GM12878 (cell line): Measurements from ENCODE around the gene COQ10B. TPM values are rescaled to one million over a fixed set of nuclear protein-coding genes. Genes with fewer than 3 reads are reported as not detected.

ENCODE experiments used
- HCFC1 ChIP-seq: fragments of 150-350 bp; IDR thresholded peaks from 2 replicates; pipeline ENCODE4 v1.6.1; 2014; ENCODE audit warnings: low read length
- KLF5 ChIP-seq: fragments of 450-650 bp; IDR thresholded peaks from 2 replicates; pipeline ENCODE4 v1.6.1; 2014; ENCODE audit warnings: mild to moderate bottlenecking; ENCODE audit not compliant: partially characterized antibody
- NBN ChIP-seq: fragments of 450-650 bp; IDR thresholded peaks from 2 replicates; pipeline ENCODE4 v1.6.1; 2016
- PAX5 ChIP-seq: IDR thresholded peaks from 2 replicates; pipeline ENCODE4 v1.6.1; 2011; ENCODE audit warnings: low read depth, low read length, borderline replicate concordance
- POLR2AphosphoS5 ChIP-seq: IDR thresholded peaks from 2 replicates; pipeline ENCODE4 v1.6.1; 2011; ENCODE audit warnings: mild to moderate bottlenecking, low read length, inconsistent platforms
- RFX5 ChIP-seq: IDR thresholded peaks from 2 replicates; pipeline ENCODE4 v1.6.1; 2011; ENCODE audit warnings: low read depth, low read length, improper control_type of control experiment
- SP1 ChIP-seq: IDR thresholded peaks from one replicate; pipeline ENCODE4 v1.6.1; 2011; ENCODE audit warnings: low read depth, low read length
- SPI1 ChIP-seq: IDR thresholded peaks from 2 replicates; pipeline ENCODE4 v1.6.1; 2011; ENCODE audit warnings: low read depth, mild to moderate bottlenecking, low read length, moderate library complexity, borderline replicate concordance; ENCODE audit not compliant: insufficient read depth
- SREBF1 ChIP-seq: IDR thresholded peaks from 2 replicates; pipeline ENCODE4 v1.6.1; 2012; ENCODE audit warnings: mild to moderate bottlenecking, low read length
- SREBF2 ChIP-seq: IDR thresholded peaks from 2 replicates; pipeline ENCODE4 v1.6.1; 2012; ENCODE audit warnings: mild to moderate bottlenecking, low read length
- SUZ12 ChIP-seq: fragments of 200-600 bp; sonication (generic); IDR thresholded peaks from one replicate; pipeline ENCODE4 v1.6.1; 2018; ENCODE audit warnings: antibody characterized with exemption, mild to moderate bottlenecking; ENCODE audit not compliant: unreplicated experiment
- polyA plus RNA-seq, 11 experiments: library from polyadenylated mRNA; depleted of rRNA in 4 of 11; unstranded in 6 of 11; stranded (reverse) in 5 of 11; fragments of >200 nt; fragmentation: Nextera tagmentation in 4 of 11; fragmentation: Illumina TruSeq in 1 of 11; extraction: Ambion mirVana in 4 of 11; extraction: Trizol in 1 of 11; gene quantifications; 1 replicate in 1 of 11; 2 replicates in 10 of 11; pipeline versions ENCODE4 v1.2.1 to v1.2.3, GENCODE V29; 2011 to 2016; ENCODE audit warnings: inconsistent platforms in 2 of 11, missing spikeins in 2 of 11, low read depth in 1 of 11
- total RNA-seq, 4 experiments: library from RNA; depleted of rRNA in 3 of 4; stranded (reverse); fragments of >200 nt in 3 of 4; fragmentation: Illumina TruSeq in 1 of 4; extraction: Trizol in 1 of 4; gene quantifications; 2 replicates each; pipeline versions ENCODE4 v1.2.1 to v1.2.3, GENCODE V29; 2013 to 2021
- TF ChIP-seq, protein P1 (sequence below): IDR thresholded peaks from 2 replicates; pipeline ENCODE4 v1.6.1; 2012; ENCODE audit warnings: low read depth, low read length, improper control_type of control experiment
- TF ChIP-seq, protein P2 (sequence below): IDR thresholded peaks from 2 replicates; pipeline ENCODE4 v1.6.1; 2011; ENCODE audit warnings: mild to moderate bottlenecking, low read depth, low read length, moderate library complexity; ENCODE audit not compliant: insufficient replicate concordance
- TF ChIP-seq, protein P3 (sequence below): fragments of 450-650 bp; formaldehyde crosslinking; IDR thresholded peaks from 2 replicates; pipeline ENCODE4 v1.4.0; 2022; ENCODE audit warnings: mild to moderate bottlenecking, moderate library complexity
- TF ChIP-seq, protein P4 (sequence below): fragments of 450-650 bp; conservative IDR thresholded peaks from 2 replicates; pipeline ENCODE4 v1.6.1; 2017; ENCODE audit warnings: mild to moderate bottlenecking, moderate library complexity
- TF ChIP-seq, protein P5 (sequence below): fragments of 450-650 bp; formaldehyde crosslinking; IDR thresholded peaks from 2 replicates; pipeline ENCODE4 v1.4.0; 2020; ENCODE audit warnings: mild to moderate bottlenecking, moderate library complexity

Gene COQ10B
- total and polyA plus RNA-seq, 10 of the 15 experiments (the other 5 are each of a cell fraction or from before 2014, with no cell fraction given), result 3.6 to 23.2 (median 13.2) TPM

DNA sequence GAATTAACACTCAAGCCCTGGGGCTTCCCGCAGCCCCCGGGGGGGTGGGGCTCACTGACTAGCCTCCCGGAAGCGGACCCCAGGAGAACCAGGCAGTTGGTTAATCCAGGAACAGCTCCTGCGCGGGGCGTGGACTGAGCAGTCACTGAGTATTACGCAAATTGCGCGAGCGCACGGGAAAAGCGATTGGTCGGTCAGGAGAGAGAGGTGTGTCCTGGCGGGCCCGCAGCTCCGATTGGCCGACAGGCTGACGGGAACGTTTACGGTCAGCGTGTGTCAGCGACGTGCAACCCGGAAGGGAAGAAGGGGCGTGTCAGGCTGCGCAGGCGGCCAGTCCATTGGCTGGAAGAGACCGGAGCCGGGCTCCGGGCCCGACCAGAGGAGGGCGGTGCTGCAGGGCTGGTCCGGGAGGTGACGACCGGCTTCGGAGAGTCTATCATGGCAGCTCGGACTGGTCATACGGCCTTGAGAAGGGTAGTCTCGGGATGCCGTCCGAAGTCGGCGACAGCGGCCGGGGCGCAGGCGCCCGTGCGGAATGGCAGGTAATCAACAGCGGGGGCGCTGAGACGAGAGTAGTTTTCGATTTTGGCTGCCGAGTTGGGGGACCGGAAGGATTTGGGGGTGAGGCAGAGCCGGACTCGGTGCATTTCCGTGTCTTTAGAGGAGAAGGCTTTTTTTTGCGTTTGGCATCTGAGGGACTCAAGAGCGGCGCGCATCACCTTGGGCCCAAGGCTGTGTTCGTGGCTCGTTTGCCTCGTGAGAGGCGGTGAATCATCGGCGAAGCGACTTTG, at the start of gene COQ10B (continued):
- TF ChIP-seq PAX5, result peak; percentile 57; the same call in 1 of the 2 replicates
- no peak for TF ChIP-seq SUZ12
- TF ChIP-seq RFX5, result peak; percentile 86
- TF ChIP-seq SP1, result peak; percentile 87
- TF ChIP-seq, protein P1, sequence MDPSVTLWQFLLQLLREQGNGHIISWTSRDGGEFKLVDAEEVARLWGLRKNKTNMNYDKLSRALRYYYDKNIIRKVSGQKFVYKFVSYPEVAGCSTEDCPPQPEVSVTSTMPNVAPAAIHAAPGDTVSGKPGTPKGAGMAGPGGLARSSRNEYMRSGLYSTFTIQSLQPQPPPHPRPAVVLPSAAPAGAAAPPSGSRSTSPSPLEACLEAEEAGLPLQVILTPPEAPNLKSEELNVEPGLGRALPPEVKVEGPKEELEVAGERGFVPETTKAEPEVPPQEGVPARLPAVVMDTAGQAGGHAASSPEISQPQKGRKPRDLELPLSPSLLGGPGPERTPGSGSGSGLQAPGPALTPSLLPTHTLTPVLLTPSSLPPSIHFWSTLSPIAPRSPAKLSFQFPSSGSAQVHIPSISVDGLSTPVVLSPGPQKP, result peak; percentile 82
- TF ChIP-seq, protein P2, sequence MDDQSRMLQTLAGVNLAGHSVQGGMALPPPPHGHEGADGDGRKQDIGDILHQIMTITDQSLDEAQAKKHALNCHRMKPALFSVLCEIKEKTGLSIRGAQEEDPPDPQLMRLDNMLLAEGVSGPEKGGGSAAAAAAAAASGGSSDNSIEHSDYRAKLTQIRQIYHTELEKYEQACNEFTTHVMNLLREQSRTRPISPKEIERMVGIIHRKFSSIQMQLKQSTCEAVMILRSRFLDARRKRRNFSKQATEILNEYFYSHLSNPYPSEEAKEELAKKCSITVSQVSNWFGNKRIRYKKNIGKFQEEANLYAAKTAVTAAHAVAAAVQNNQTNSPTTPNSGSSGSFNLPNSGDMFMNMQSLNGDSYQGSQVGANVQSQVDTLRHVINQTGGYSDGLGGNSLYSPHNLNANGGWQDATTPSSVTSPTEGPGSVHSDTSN, result no peak
- TF ChIP-seq HCFC1, result 0 out of 2 replicates have a peak, but pooled peaks have one; percentile 14
- TF ChIP-seq, protein P3, sequence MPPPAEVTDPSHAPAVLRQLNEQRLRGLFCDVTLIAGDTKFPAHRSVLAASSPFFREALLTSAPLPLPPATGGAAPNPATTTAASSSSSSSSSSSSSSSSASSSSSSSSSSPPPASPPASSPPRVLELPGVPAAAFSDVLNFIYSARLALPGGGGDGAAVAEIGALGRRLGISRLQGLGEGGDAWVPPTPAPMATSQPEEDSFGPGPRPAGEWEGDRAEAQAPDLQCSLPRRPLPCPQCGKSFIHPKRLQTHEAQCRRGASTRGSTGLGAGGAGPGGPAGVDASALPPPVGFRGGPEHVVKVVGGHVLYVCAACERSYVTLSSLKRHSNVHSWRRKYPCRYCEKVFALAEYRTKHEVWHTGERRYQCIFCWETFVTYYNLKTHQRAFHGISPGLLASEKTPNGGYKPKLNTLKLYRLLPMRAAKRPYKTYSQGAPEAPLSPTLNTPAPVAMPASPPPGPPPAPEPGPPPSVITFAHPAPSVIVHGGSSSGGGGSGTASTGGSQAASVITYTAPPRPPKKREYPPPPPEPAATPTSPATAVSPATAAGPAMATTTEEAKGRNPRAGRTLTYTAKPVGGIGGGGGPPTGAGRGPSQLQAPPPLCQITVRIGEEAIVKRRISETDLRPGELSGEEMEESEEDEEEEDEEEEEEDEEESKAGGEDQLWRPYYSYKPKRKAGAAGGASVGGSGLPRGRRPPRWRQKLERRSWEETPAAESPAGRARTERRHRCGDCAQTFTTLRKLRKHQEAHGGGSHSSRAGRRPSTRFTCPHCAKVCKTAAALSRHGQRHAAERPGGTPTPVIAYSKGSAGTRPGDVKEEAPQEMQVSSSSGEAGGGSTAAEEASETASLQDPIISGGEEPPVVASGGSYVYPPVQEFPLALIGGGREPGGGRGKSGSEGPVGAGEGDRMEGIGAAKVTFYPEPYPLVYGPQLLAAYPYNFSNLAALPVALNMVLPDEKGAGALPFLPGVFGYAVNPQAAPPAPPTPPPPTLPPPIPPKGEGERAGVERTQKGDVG, result no peak
- TF ChIP-seq KLF5, result peak; percentile 58
- TF ChIP-seq SPI1, result no peak
- TF ChIP-seq, protein P4, sequence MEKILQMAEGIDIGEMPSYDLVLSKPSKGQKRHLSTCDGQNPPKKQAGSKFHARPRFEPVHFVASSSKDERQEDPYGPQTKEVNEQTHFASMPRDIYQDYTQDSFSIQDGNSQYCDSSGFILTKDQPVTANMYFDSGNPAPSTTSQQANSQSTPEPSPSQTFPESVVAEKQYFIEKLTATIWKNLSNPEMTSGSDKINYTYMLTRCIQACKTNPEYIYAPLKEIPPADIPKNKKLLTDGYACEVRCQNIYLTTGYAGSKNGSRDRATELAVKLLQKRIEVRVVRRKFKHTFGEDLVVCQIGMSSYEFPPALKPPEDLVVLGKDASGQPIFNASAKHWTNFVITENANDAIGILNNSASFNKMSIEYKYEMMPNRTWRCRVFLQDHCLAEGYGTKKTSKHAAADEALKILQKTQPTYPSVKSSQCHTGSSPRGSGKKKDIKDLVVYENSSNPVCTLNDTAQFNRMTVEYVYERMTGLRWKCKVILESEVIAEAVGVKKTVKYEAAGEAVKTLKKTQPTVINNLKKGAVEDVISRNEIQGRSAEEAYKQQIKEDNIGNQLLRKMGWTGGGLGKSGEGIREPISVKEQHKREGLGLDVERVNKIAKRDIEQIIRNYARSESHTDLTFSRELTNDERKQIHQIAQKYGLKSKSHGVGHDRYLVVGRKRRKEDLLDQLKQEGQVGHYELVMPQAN, result peak; percentile 92
- TF ChIP-seq POLR2AphosphoS5, result peak; percentile 97
- TF ChIP-seq, protein P5, sequence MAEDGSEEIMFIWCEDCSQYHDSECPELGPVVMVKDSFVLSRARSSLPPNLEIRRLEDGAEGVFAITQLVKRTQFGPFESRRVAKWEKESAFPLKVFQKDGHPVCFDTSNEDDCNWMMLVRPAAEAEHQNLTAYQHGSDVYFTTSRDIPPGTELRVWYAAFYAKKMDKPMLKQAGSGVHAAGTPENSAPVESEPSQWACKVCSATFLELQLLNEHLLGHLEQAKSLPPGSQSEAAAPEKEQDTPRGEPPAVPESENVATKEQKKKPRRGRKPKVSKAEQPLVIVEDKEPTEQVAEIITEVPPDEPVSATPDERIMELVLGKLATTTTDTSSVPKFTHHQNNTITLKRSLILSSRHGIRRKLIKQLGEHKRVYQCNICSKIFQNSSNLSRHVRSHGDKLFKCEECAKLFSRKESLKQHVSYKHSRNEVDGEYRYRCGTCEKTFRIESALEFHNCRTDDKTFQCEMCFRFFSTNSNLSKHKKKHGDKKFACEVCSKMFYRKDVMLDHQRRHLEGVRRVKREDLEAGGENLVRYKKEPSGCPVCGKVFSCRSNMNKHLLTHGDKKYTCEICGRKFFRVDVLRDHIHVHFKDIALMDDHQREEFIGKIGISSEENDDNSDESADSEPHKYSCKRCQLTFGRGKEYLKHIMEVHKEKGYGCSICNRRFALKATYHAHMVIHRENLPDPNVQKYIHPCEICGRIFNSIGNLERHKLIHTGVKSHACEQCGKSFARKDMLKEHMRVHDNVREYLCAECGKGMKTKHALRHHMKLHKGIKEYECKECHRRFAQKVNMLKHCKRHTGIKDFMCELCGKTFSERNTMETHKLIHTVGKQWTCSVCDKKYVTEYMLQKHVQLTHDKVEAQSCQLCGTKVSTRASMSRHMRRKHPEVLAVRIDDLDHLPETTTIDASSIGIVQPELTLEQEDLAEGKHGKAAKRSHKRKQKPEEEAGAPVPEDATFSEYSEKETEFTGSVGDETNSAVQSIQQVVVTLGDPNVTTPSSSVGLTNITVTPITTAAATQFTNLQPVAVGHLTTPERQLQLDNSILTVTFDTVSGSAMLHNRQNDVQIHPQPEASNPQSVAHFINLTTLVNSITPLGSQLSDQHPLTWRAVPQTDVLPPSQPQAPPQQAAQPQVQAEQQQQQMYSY, result no peak
- no peak for TF ChIP-seq SREBF2
- TF ChIP-seq NBN, result peak; percentile 89
- TF ChIP-seq SREBF1, result no peak
